NCI-H1930 (cell line): ENCODE data around the gene BAX.

Source experiments
- DNase-seq, 2 experiments: peaks; one replicate each; lab custom pipeline; 2025; lab: John Stamatoyannopoulos, UW

BAX gene

GRCh38 chr19:48962029-48962848 is 7.6 kb downstream of the BAX start:
- no peak for DNase-seq

DNA sequence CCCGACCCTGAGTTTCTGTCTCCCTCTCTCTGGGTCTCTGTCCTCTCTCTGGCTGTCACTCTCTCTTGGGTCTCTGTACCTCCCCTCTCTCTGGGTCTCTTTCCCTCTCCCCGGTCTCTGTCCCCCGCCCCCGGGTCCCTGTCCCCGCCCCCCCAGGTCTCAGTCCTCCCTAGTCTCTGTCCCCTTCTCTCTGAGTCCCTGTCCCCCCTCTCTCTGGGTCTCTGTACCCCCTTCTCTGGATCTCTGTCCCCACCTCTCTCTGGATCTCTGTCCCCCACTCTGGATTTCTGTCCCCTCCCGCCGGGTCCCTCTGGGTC is 8.1 kb downstream of the BAX start:
- DNase-seq = no peak

- no peak for DNase-seq
Observed at GRCh38 chr19:48963371-48964204, 8.9 kb downstream of the BAX start.

GRCh38 chr19:48964205-48965039 is 9.7 kb downstream of the BAX start:
- DNase-seq = no peak

GRCh38 chr19:48965040-48965805 is 10.5 kb downstream of the BAX start, which contains the start of gene FTL:
TSS of gene FTL (plus strand) at chr19:48965309. CDS start at chr19:48965508, 199 bp downstream.
- DNase-seq = peak; percentile 92 to 96

GRCh38 chr19:48965806-48966540 is 11.3 kb downstream of the BAX start:
- peak; percentile 84 to 86 for DNase-seq

DNA sequence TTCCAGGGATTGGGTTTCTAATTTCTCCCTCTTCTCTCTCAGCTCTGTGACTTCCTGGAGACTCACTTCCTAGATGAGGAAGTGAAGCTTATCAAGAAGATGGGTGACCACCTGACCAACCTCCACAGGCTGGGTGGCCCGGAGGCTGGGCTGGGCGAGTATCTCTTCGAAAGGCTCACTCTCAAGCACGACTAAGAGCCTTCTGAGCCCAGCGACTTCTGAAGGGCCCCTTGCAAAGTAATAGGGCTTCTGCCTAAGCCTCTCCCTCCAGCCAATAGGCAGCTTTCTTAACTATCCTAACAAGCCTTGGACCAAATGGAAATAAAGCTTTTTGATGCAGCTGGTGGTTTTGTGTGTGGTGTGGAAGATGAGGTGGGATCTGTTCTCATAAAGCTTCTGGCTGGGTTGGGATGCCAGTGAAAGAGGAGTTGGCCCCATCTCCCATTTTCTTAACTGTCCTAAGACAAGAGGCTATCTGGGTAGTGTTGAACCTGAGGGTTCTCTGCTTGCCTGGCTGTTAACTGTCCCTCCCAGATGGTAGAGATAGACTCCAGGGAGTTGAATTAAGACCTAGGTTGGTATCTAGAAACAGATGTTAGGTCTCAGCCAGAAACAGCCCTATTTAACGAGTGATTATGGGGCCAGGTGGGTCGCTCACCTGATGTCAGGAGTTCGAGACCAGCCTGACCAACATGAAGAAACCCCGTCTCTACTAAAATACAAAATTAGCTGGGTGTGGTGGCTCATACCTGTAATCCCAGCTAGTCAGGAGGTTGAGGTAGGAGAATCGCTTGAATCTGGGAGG is 12.1 kb downstream of the BAX start:
- no peak for DNase-seq

- no peak for DNase-seq
Observed at GRCh38 chr19:48967346-48968178, 12.9 kb downstream of the BAX start.

DNA sequence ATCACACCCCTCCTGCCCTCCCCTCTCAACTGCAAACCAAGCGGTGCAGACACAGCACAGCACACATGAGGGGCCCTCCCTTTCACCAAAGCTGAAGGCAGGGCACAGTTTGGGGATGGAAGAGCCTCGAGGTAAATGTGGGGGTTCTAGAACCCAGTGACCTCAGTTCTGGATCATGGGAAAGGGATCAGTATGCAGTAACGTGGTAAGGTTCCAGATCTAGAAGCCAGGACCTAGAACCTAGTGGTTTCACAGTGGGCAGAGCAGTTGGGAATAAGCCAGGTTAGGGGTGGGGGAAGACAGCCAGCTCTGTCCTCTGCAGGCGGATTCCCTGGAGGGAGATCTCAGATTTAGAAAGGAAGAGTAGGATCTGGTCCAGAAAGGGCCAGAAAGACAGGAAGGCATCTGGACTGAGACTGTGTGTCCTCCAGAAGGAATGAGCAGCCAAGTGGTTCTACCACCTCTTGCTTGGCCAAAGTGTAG is 13.5 kb downstream of the BAX start:
- DNase-seq = no peak

GRCh38 chr19:48968813-48969218 is 14.1 kb downstream of the BAX start:
- no peak for DNase-seq

DNA sequence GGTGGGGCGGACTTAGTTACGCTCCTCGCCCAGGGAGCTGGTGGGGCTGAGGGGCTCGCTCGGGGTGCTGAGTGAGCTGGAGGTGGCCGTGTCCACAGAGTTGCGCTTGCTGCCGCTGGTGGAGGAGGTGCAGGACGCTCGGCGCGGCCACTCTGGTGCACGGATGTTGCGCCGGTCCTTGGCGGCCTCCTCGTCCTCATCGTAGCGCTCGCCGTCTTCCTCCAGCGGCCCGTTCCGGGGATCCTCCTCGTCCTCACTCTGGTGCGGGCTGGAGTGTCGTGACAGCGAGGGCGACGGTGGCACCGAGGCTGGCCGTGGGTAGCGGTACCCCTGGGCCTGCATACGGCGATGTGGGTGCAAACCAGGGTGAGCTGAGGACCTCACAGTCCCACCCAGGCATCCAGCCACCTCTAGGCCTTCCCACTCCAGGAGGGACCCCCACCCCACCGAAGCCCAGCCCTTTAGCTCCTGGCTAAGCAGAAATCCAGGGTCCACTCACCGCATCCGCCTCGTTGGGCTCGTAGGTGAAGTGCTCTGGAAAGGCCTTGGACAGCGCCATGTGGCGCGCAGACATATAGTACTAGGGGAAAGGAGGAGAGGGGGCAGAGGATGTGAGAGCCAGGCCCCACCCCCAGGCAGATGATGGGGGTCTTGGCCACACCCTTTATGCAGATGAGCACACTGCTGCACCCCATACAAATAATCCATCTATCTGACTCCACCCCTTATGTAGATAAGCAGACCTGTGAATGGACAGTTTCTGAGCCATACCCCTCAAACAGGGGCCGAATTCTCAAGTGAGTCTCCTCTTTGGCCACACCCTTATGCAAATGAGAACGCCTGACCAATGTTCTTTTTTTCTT is 14.8 kb downstream of the BAX start:
- no peak for DNase-seq

- no peak for DNase-seq
Observed at GRCh38 chr19:48970139-48970766, 15.6 kb downstream of the BAX start.

DNA sequence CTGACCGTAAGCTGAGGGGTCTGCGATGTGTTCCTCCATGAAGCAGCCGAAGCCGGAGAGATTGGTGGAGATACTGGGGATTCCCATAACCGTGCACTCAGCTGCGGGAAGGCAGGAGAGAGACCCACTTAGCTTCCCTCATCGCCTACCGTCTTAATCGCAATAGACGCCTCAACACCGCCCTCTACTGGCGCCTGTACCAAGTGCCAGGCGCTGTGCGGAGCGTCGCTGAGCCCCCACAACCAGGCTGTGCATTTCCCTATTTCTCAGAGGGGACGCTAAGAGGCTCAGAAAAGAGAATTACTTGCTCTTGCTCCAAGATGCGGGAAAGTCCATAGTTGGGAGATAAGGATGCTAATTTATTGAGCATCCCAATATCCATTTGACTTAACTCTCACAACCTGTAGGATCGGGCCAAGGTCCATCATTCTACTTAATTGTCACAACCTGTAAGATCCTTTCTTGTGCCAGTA is 16.3 kb downstream of the BAX start:
- peak; percentile 39 to 63 for DNase-seq

- DNase-seq = peak in 1 of 2 experiments; percentile 40
Observed at GRCh38 chr19:48975947-48976847, 21.5 kb downstream of the BAX start.

DNA sequence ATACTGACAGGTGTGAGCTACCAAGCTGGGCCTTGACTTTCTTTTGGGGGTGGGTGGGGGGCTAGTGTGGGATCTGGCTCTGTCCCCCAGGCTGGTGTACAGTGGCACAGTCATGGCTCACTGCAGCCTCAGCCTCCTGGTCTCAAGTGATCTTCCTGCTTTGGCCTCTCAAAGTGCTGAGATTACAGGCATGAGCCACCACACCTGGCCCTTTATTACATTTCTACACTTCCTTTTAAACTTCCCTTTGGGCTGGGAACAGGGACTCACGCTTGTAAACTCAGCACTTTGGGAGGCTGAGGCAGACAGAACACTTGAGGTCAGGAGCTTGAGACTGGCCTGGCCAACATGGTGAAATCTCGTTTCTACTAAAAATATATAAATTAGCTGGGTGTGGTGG is 22.4 kb downstream of the BAX start:
- no peak for DNase-seq

GRCh38 chr19:48982280-48982679 is 27.6 kb downstream of the BAX start:
- no peak for DNase-seq
